ENCODE measurements around the gene MYBPC1.

The MYBPC1 gene

DNA sequence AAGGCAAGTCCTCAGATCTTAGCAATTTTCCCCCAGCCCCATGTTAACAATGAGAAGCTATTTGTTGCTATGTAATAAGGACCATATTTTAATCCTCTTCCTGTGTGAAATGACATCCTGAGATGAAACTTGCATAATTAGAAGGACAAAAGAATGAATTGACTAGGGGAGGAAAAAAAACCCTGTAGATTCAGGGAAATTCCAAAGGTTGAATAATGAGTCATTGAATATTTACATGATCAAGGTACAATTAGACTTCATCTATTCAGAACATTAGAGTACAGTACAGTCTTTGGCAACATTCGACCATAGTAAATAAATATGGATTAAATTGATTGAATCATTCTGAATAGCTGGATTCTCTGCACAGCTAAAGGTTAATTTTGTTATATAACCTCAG, 9.4 kb downstream of the MYBPC1 start:
- no peak overlapping the region for H3K9ac ChIP-seq (ENCODE audit: low read length)
- H3K4me1 ChIP-seq (ENCODE audit: control insufficient read depth, low read depth, low read length): peaks cover 16% of the 10 kb centered on the region
- no peaks in the 10 kb centered on the region for H3K9me3 ChIP-seq (ENCODE audit: control insufficient read depth, low read depth, low read length)
- H3K27me3 ChIP-seq (ENCODE audit: control insufficient read depth, insufficient read depth, low read length): no peaks in the 10 kb centered on the region
- no peak overlapping the region for H3K4me3 ChIP-seq (ENCODE audit: low read length)
- no peaks in the 10 kb centered on the region for H3K36me3 ChIP-seq (ENCODE audit: control insufficient read depth, low read depth, low read length)
- H3K27ac ChIP-seq (ENCODE audit: low read length): peak overlapping the region; percentile 25

- no peaks in the 10 kb centered on the region for H3K27me3 ChIP-seq (ENCODE audit: control insufficient read depth, insufficient read depth, low read length)
- H3K4me1 ChIP-seq (ENCODE audit: control insufficient read depth, low read depth, low read length): peaks cover 16% of the 10 kb centered on the region
- no peak overlapping the region for H3K27ac ChIP-seq (ENCODE audit: low read length)
- no peaks in the 10 kb centered on the region for H3K36me3 ChIP-seq (ENCODE audit: control insufficient read depth, low read depth, low read length)
- H3K9me3 ChIP-seq (ENCODE audit: control insufficient read depth, low read depth, low read length): no peaks in the 10 kb centered on the region
- no peak overlapping the region for H3K9ac ChIP-seq (ENCODE audit: low read length)
- no peak overlapping the region for H3K4me3 ChIP-seq (ENCODE audit: low read length)
These were observed 13.1 kb downstream of the MYBPC1 start for GRCh38 chr12:101607894-101608293.

- Histone ChIP-seq H3K27me3 (ENCODE audit: control insufficient read depth, insufficient read depth, low read length) (no peaks in the 10 kb centered on the region), H3K4me1 (ENCODE audit: control insufficient read depth, low read depth, low read length) (peaks cover 16% of the 10 kb centered on the region), H3K9ac (ENCODE audit: low read length) (no peak overlapping the region), H3K9me3 (ENCODE audit: control insufficient read depth, low read depth, low read length) (no peaks in the 10 kb centered on the region), H3K36me3 (ENCODE audit: control insufficient read depth, low read depth, low read length) (no peaks in the 10 kb centered on the region), H3K4me3 (ENCODE audit: low read length) (no peak overlapping the region), H3K27ac (ENCODE audit: low read length) (no peak overlapping the region)
These were observed 13.7 kb downstream of the MYBPC1 start for GRCh38 chr12:101608301-101609133.

- H3K9me3 ChIP-seq (ENCODE audit: control insufficient read depth, low read depth, low read length): no peaks in the 10 kb centered on the region
- H3K36me3 ChIP-seq (ENCODE audit: control insufficient read depth, low read depth, low read length): no peaks in the 10 kb centered on the region
- no peak overlapping the region for H3K9ac ChIP-seq (ENCODE audit: low read length)
- no peaks in the 10 kb centered on the region for H3K27me3 ChIP-seq (ENCODE audit: control insufficient read depth, insufficient read depth, low read length)
- H3K27ac ChIP-seq (ENCODE audit: low read length): no peak overlapping the region
- no peak overlapping the region for H3K4me3 ChIP-seq (ENCODE audit: low read length)
- peaks cover 12% of the 10 kb centered on the region for H3K4me1 ChIP-seq (ENCODE audit: control insufficient read depth, low read depth, low read length)
These were observed 14.4 kb downstream of the MYBPC1 start for GRCh38 chr12:101609198-101609597.

- H3K4me1 ChIP-seq (ENCODE audit: control insufficient read depth, low read depth, low read length): peaks cover 3% of the 10 kb centered on the region
- no peaks in the 10 kb centered on the region for H3K27me3 ChIP-seq (ENCODE audit: control insufficient read depth, insufficient read depth, low read length)
- H3K36me3 ChIP-seq (ENCODE audit: control insufficient read depth, low read depth, low read length): no peaks in the 10 kb centered on the region
- H3K27ac ChIP-seq (ENCODE audit: low read length): no peak overlapping the region
- H3K4me3 ChIP-seq (ENCODE audit: low read length): no peak overlapping the region
- no peak overlapping the region for H3K9ac ChIP-seq (ENCODE audit: low read length)
- H3K9me3 ChIP-seq (ENCODE audit: control insufficient read depth, low read depth, low read length): no peaks in the 10 kb centered on the region
These were observed 17.6 kb downstream of the MYBPC1 start for GRCh38 chr12:101612160-101612916.

GRCh38 chr12:101616027-101616494, 21.3 kb downstream of the MYBPC1 start:
- H3K36me3 ChIP-seq (ENCODE audit: control insufficient read depth, low read depth, low read length): no peaks in the 10 kb centered on the region
- H3K9ac ChIP-seq (ENCODE audit: low read length): no peak overlapping the region
- H3K4me3 ChIP-seq (ENCODE audit: low read length): no peak overlapping the region
- no peaks in the 10 kb centered on the region for H3K9me3 ChIP-seq (ENCODE audit: control insufficient read depth, low read depth, low read length)
- no peaks in the 10 kb centered on the region for H3K27me3 ChIP-seq (ENCODE audit: control insufficient read depth, insufficient read depth, low read length)
- no peak overlapping the region for H3K27ac ChIP-seq (ENCODE audit: low read length)
- H3K4me1 ChIP-seq (ENCODE audit: control insufficient read depth, low read depth, low read length): no peaks in the 10 kb centered on the region

- Histone ChIP-seq H3K4me3 (ENCODE audit: low read length) (no peak overlapping the region), H3K27me3 (ENCODE audit: control insufficient read depth, insufficient read depth, low read length) (no peaks in the 10 kb centered on the region), H3K9me3 (ENCODE audit: control insufficient read depth, low read depth, low read length) (no peaks in the 10 kb centered on the region), H3K27ac (ENCODE audit: low read length) (no peak overlapping the region), H3K36me3 (ENCODE audit: control insufficient read depth, low read depth, low read length) (no peaks in the 10 kb centered on the region), H3K4me1 (ENCODE audit: control insufficient read depth, low read depth, low read length) (no peaks in the 10 kb centered on the region), H3K9ac (ENCODE audit: low read length) (no peak overlapping the region)
These were observed 24.4 kb downstream of the MYBPC1 start for GRCh38 chr12:101619026-101619786.

DNA sequence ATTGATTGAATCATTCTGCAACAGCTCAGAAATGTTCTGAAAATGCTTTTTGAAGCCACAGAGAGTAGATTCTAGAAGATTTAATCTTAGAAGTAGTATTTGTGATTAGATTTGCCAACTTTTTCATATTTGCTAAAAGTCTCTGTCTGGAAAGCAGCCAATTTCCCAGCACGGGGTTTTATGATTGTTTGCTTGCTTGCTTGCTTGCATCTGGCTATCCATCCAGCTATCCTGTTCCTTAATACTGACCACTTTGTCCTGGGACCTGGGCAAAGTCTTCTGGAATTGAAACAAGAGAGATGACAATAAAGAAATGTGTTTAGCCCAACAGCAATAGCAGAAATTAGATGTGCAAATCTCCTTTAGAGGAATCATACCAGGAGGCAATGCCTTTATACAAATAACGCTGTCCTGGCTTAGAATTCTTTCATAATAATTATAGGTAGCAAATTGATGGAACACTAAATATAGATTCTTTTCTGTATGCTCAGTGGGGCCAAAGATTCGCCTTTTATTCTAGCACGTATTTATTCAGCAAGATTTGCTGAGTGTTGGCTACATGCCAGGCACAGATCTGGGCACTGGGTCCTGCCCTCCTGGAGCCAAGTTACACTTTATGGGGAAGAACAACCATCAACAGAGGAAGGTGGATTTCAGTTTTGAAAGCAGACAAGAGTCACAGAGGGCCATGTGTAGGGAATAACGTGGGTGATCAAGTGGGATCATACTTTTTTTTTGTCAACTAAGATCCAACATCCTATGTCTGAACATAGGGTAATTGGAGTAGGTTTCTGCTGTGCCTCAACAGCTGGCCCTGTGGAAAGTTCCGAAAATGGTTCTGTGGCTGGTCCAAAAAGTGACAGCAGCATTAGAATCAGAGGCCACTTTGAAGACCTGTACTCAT, 25.3 kb downstream of the MYBPC1 start:
- Histone ChIP-seq H3K4me1 (ENCODE audit: control insufficient read depth, low read depth, low read length) (no peaks in the 10 kb centered on the region), H3K27ac (ENCODE audit: low read length) (no peak overlapping the region), H3K27me3 (ENCODE audit: control insufficient read depth, insufficient read depth, low read length) (no peaks in the 10 kb centered on the region), H3K9ac (ENCODE audit: low read length) (no peak overlapping the region), H3K9me3 (ENCODE audit: control insufficient read depth, low read depth, low read length) (no peaks in the 10 kb centered on the region), H3K4me3 (ENCODE audit: low read length) (no peak overlapping the region), H3K36me3 (ENCODE audit: control insufficient read depth, low read depth, low read length) (no peaks in the 10 kb centered on the region)

DNA sequence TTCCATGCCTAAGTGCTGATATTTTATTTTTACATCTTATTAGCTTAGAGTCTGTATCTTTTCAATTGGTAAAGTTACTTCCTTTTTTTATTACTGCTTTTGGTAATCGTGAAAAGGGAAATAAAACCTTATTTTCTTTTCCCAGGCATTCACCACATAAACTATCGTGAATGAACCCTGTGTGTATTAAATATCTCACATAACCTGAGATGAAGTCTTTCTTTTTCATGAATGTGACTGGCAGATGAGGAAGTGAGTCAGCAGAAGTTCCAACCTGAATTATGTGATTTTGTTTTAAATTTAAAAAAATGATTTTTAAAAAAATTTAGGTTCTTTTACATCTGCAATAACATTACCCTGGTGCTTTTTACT, 26.0 kb downstream of the MYBPC1 start:
- H3K27ac ChIP-seq (ENCODE audit: low read length): no peak overlapping the region
- no peak overlapping the region for H3K9ac ChIP-seq (ENCODE audit: low read length)
- H3K36me3 ChIP-seq (ENCODE audit: control insufficient read depth, low read depth, low read length): no peaks in the 10 kb centered on the region
- no peaks in the 10 kb centered on the region for H3K9me3 ChIP-seq (ENCODE audit: control insufficient read depth, low read depth, low read length)
- H3K4me3 ChIP-seq (ENCODE audit: low read length): no peak overlapping the region
- no peaks in the 10 kb centered on the region for H3K4me1 ChIP-seq (ENCODE audit: control insufficient read depth, low read depth, low read length)
- no peaks in the 10 kb centered on the region for H3K27me3 ChIP-seq (ENCODE audit: control insufficient read depth, insufficient read depth, low read length)

GRCh38 chr12:101628676-101629075, 33.9 kb downstream of the MYBPC1 start:
- no peaks in the 10 kb centered on the region for H3K4me1 ChIP-seq (ENCODE audit: control insufficient read depth, low read depth, low read length)
- no peaks in the 10 kb centered on the region for H3K9me3 ChIP-seq (ENCODE audit: control insufficient read depth, low read depth, low read length)
- no peaks in the 10 kb centered on the region for H3K27me3 ChIP-seq (ENCODE audit: control insufficient read depth, insufficient read depth, low read length)
- H3K36me3 ChIP-seq (ENCODE audit: control insufficient read depth, low read depth, low read length): no peaks in the 10 kb centered on the region
- H3K4me3 ChIP-seq (ENCODE audit: low read length): no peak overlapping the region
- H3K27ac ChIP-seq (ENCODE audit: low read length): no peak overlapping the region
- H3K9ac ChIP-seq (ENCODE audit: low read length): no peak overlapping the region

GRCh38 chr12:101634724-101635123, 40.0 kb downstream of the MYBPC1 start:
- H3K4me3 ChIP-seq (ENCODE audit: low read length): no peak overlapping the region
- H3K27me3 ChIP-seq (ENCODE audit: control insufficient read depth, insufficient read depth, low read length): no peaks in the 10 kb centered on the region
- no peaks in the 10 kb centered on the region for H3K9me3 ChIP-seq (ENCODE audit: control insufficient read depth, low read depth, low read length)
- no peak overlapping the region for H3K27ac ChIP-seq (ENCODE audit: low read length)
- no peak overlapping the region for H3K9ac ChIP-seq (ENCODE audit: low read length)
- H3K36me3 ChIP-seq (ENCODE audit: control insufficient read depth, low read depth, low read length): no peaks in the 10 kb centered on the region
- no peaks in the 10 kb centered on the region for H3K4me1 ChIP-seq (ENCODE audit: control insufficient read depth, low read depth, low read length)
